ENCODE data around the gene EED.
"Not testable (repeated sequence)": the region's sequence is repeated elsewhere in the genome, so short reads cannot be mapped to it uniquely, and the experiment has no call there.

The EED gene

GRCh38 chr11:86249307-86250098 is 5.0 kb downstream of the EED start:
- no peak for DNase-seq (ENCODE audit: low spot score)

DNA sequence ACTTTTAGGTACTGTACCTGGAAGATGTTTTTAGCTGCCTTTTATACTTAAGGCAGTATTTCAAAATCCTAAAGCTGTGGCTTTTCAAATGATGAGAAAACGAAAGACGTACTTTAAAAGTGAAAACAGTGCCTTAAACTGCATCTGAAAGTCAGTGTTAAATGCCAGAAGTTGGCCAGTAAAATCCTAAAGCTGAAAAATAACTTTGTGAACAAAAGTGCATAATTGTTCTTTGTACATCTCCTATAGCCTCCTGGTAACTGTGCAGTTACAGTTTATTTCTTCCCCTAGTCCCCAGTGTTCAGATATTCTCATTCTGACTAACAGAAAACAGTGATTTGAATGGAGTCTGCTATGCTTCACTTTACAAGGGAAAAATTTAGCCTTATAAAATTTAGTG is 6.8 kb downstream of the EED start:
- DNase-seq (ENCODE audit: low spot score): no peak

DNA sequence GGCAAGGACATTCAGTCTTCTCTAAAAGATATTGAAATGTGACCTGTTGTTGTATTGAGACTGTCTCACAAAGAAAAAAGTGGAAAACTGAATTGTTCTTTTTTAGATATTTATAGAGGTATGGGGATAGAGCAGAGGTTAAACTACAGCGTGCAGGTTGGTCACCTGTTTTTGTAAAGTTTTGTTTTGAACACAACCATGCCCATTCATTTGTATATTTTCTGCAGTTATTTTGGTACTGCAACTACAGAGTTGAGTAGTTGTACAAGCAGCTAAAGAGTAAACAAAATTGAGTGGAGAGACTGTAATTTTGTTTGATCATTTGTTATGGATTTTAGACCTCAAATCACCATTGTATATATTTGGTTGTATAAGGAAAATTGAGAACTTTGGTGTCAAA is 11.3 kb downstream of the EED start:
- no peak for DNase-seq (ENCODE audit: low spot score)

- DNase-seq (ENCODE audit: low spot score): no peak
These were observed 12.1 kb downstream of the EED start for GRCh38 chr11:86256608-86257007.

DNA sequence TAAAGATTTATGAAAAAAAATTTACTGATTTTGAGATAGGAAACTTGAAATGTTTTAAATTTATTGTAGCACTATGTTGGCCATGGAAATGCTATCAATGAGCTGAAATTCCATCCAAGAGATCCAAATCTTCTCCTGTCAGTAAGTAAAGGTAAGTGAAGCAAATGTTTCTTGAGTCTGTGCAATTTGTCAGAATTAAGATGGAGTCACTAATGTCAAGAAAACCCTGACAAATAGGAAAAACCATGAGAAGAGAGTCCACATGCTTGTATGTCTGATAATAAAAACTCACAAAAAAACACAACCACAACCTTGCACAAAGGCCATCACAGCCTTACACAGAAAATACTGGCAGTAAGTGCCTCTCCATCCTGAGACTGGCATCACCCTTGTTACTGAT is 12.9 kb downstream of the EED start:
- no peak for DNase-seq (ENCODE audit: low spot score)

DNA sequence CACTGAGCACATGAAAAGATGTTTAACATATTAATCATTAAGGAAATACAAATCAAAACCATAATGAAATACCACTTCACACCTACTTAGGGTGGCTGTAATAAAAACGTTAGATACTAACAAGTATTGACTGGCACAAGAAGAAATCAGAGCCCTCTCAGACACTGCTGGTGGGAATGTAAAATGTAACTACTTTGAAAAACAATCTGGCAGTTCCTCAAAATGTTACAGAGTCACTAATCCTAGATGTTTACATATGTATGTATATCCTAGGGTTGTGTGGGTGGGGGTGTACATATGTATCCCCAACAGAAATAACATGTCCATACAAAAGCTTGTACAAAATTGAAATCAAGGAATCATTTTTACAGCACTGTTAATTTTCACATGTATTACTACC is 15.2 kb downstream of the EED start:
- no peak for DNase-seq (ENCODE audit: low spot score)

- no peak for DNase-seq (ENCODE audit: low spot score)
These were observed 16.8 kb downstream of the EED start for GRCh38 chr11:86261328-86261727.

- DNase-seq (ENCODE audit: low spot score): no peak
These were observed 17.8 kb downstream of the EED start for GRCh38 chr11:86262387-86262786.

DNA sequence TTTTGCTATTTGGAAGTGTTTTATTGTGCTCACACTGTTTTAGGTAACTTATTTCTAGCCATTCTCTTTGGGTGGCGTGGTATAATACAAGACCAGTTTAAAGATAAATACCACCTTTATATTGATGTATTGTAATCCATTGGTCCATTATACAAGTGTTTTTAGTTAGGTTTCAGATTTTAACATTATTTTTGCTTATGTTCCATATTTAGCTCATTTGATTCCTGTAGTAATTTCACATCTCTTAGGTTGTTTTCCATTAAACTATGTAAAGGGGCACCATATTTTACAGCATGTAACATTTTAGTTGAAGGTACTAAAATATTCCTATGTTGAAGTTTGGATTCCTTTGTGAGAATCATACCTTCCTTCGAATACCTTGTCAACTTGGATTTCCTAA is 20.1 kb downstream of the EED start:
- no peak for DNase-seq (ENCODE audit: low spot score)

DNA sequence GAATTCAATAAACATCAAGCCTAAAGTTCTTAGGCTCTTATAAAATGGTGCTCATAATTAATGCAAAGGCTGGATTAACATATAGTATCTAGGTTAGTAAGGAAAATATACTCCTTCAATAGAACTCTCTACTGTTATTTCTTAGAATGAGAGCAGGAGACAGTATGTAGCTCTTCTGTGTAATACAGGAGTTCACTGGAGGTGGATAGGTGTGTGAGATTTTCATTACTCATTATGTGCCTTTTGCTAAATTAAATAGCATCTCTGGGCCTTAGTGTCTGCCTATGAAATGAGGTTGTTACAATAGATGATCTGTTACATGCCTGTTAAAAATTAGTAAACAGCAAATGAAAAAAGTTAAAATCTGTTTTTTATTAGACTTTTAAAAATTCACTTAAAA is 20.6 kb downstream of the EED start:
- DNase-seq (ENCODE audit: low spot score): no peak

DNA sequence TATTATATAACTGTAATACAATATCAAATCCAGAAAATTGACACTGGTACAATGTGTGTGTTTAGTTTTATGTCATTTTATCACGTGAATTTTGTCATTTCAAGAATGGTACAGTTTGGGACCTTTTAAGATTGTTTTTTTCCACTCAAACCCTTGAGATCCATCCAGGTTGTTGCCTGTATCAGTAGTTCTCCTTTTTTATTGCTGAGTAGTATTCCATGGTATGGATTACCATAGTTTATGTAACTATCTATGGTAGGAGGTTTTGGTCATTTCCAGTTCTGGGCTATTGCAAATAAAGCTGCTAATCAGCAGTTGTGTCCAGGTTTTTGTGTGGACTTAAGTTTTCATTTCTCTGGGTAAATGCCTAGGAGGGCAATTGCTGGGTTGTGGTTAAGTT is 25.1 kb downstream of the EED start:
- no peak for DNase-seq (ENCODE audit: low spot score)

- no peak for DNase-seq (ENCODE audit: low spot score)
These were observed 29.9 kb downstream of the EED start for GRCh38 chr11:86274503-86274902.

DNA sequence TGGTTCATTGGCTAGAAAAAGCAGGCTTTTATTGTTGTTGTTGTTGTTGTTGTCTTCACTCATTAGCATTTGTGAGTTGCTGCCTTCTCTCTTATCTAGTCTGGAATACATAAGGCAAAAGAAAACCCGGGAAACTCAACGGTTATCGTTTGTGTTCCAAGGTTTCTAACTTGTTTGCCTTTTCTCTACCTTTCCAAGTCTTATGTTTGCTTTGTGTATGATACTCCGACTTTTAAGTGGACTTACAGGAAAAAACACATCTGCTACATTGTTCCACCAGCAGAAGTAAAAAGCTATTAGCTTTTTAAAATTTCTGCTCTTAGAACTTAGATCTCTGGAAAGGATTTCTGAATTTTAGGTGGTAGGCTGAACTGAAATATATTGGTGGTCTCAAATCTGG is 30.4 kb downstream of the EED start:
- DNase-seq (ENCODE audit: low spot score): no peak

GRCh38 chr11:86275493-86276370 is 31.2 kb downstream of the EED start:
- DNase-seq (ENCODE audit: low spot score): no peak

DNA sequence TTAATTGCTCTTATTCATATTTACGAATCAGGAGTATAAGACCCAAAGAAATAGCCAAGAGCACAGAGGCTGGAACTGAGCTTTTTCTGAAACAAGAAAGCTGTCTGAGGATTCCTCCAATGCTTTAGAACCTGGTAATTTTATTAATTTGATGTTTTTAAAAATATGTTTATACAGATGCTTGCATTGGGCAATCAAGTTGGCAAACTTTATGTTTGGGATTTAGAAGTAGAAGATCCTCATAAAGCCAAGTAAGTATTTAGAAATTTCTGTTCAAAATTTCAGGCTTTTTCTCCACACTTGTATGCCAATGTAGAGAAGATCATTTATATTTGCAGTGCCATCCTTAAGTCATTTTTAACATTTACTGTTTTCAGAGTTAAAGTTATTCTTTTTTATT is 33.2 kb downstream of the EED start:
- DNase-seq (ENCODE audit: low spot score): no peak

GRCh38 chr11:86278226-86278625 is 33.7 kb downstream of the EED start:
- no peak for DNase-seq (ENCODE audit: low spot score)

GRCh38 chr11:86279747-86280146 is 35.2 kb downstream of the EED start:
- DNase-seq (ENCODE audit: low spot score): no peak

GRCh38 chr11:86287468-86287796 is 42.9 kb downstream of the EED start:
- DNase-seq (ENCODE audit: low spot score): no peak

- DNase-seq (ENCODE audit: low spot score): no peak
These were observed 44.4 kb downstream of the EED start for GRCh38 chr11:86288776-86289507.

GRCh38 chr11:86289508-86290280 is 45.1 kb downstream of the EED start:
- DNase-seq (ENCODE audit: low spot score): not testable (repeated sequence)

DNA sequence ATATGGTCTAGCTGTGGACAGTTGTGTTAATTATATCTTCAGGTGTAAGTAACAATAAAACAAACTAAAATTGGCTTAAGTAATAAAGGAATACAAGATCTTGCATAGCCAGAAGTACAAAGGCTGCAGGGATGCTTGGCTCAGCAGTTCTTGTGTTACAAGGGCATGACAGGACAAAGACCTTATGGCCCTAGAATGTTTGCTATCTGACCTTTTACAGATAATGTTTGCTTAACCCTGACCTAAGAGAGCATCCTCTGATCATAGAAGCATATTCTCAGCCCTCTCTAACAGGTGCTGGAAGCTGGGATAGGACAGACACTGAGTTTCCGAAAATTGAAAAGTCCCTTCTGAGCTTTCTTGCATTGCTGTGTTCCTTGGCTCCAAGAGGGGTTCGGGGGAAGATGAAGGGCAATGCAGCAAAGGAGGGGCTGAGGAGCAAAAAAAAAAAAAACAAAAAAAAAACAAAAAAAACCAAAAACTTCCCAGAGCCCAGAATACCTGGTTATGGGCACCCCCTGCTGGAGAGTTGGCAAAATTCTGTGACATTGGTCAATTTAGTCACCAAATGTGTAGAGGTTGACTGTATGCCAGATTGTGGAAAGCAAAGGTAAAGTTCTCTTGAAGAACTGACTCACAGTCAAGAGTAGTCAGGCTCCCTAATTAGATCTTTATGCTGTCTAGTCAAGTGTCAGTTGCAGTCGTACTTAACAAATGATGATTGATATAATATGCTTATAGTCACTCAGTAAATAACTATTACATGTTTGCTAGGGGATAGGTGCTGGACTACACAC is 47.1 kb downstream of the EED start:
- peak; percentile 59 for DNase-seq (ENCODE audit: low spot score)

All from AG08396 (cell line).